Esophagus squamous epithelium (tissue), 4 donors: Measurements from ENCODE around the gene CAMKMT.

Source experiments
- POLR2A ChIP-seq, 4 donors: fragments of 450-650 bp; IDR thresholded peaks; one replicate each; pipeline ENCODE4 v1.6.1; 2017; ENCODE audit warnings: antibody characterized with exemption in 4 of 4, mild to moderate bottlenecking in 4 of 4, moderate library complexity in 3 of 4
- TF ChIP-seq, protein P1 (sequence below), 6 experiments: fragments of 450-650 bp in 4 of 6; fragments of 200-600 bp in 2 of 6; sonication (generic) in 2 of 6; IDR thresholded peaks; one replicate each; pipeline ENCODE4 v1.5.1; 2016 to 2019; ENCODE audit warnings: antibody characterized with exemption in 6 of 6, mild to moderate bottlenecking in 4 of 6, moderate library complexity in 4 of 6

DNA sequence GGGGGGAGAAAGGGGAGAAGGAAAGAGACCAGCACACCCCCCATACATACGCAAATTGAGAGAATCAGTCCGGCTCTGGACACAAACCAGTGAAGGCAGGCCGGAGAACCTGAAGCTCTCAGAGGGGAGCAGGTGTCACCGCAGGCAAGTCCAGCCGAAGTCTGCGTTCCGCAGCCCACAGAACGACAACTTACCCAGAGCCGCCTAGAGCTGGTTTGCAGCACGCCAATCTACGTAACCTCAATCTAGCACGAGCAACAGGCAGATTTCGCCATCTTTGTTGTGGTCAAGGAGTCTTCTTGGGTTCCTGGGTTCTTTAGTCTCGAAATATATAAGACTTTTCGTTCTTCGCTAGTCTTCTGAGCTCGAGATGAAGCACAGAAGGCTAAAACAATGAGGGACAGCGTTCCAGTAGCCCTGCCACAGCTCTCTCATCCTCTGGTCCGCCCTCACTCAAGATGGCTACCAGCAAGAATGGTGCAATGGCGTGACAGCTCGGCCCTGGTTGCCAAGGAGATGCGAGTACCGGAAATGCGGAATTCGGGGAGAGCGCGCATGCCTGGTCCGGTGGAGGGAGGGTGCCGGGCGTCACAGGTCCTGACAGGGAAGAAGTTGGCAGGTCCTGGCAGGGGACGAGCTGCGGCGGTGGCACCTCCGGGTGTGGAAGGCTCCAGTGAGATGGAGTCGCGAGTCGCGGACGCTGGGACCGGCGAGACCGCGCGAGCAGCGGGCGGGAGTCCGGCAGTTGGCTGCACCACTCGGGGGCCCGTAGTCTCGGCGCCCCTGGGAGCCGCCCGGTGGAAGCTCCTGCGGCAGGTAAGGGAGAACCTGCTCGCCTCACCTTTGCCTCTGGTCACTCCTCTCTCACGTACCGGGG, at the start of gene CAMKMT, which contains the start of gene PREPL:
- TF ChIP-seq POLR2A (IDR thresholded peaks at IDR 0.05): peak in 3 of 4 donors; percentile 12 to 69 (median 58)
- TF ChIP-seq, protein P1, sequence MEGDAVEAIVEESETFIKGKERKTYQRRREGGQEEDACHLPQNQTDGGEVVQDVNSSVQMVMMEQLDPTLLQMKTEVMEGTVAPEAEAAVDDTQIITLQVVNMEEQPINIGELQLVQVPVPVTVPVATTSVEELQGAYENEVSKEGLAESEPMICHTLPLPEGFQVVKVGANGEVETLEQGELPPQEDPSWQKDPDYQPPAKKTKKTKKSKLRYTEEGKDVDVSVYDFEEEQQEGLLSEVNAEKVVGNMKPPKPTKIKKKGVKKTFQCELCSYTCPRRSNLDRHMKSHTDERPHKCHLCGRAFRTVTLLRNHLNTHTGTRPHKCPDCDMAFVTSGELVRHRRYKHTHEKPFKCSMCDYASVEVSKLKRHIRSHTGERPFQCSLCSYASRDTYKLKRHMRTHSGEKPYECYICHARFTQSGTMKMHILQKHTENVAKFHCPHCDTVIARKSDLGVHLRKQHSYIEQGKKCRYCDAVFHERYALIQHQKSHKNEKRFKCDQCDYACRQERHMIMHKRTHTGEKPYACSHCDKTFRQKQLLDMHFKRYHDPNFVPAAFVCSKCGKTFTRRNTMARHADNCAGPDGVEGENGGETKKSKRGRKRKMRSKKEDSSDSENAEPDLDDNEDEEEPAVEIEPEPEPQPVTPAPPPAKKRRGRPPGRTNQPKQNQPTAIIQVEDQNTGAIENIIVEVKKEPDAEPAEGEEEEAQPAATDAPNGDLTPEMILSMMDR (IDR thresholded peaks at IDR 0.05): peak in 1 of 6 experiments; percentile 14
